Measurements from ENCODE around the gene CYP2C9.

CYP2C9 gene

DNA sequence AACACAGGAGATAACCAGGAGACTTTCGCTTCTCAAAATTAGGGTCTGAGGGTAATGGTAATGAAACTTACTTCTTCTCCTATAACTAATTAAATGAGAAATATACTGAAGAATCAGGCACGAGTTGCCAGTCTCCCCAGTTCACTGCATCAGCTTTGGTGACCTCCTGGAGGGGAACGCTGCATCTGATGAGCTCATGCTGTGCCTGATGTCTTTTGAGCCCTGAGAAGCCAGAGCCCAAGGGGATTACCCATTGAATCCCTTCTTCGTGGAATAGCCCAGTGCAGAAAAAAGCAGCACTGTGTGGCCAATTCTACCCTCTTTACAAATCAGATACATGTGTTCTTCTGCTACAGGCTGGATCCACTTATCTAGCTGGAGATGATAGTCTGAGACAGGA lies 45.1 kb downstream of the CYP2C9 start:
- Histone ChIP-seq H3K27ac (ENCODE audit: low read length) (no peak overlapping the region), H3K27me3 (ENCODE audit: insufficient read depth, low read length) (no peaks in the 10 kb centered on the region), H3K9me3 (ENCODE audit: insufficient read depth, low read depth, low read length) (peaks cover 2% of the 10 kb centered on the region; the same call in 1 of the 2 replicates)

GRCh38 chr10:94989192-94989591 lies 50.7 kb downstream of the CYP2C9 start:
- Histone ChIP-seq H3K27ac (ENCODE audit: low read length) (no peak overlapping the region), H3K9me3 (ENCODE audit: insufficient read depth, low read depth, low read length) (peaks cover 23% of the 10 kb centered on the region), H3K27me3 (ENCODE audit: insufficient read depth, low read length) (no peaks in the 10 kb centered on the region), H3K4me3 (ENCODE audit: low read length) (no peak overlapping the region), H3K9ac (ENCODE audit: low read depth, low read length) (no peak overlapping the region), H3K4me1 (ENCODE audit: insufficient read depth, low read length) (no peaks in the 10 kb centered on the region), H3K36me3 (ENCODE audit: insufficient read depth, low read depth, low read length) (no peaks in the 10 kb centered on the region)

More for the DNA sequence above, 45.1 kb downstream of the CYP2C9 start:
- Histone ChIP-seq H3K36me3 (ENCODE audit: insufficient read depth, low read depth, low read length) (no peaks in the 10 kb centered on the region), H3K9ac (ENCODE audit: low read depth, low read length) (no peak overlapping the region), H3K4me3 (ENCODE audit: low read length) (no peak overlapping the region), H3K4me1 (ENCODE audit: insufficient read depth, low read length) (peaks cover 2% of the 10 kb centered on the region; the same call in 1 of the 2 replicates)

DNA sequence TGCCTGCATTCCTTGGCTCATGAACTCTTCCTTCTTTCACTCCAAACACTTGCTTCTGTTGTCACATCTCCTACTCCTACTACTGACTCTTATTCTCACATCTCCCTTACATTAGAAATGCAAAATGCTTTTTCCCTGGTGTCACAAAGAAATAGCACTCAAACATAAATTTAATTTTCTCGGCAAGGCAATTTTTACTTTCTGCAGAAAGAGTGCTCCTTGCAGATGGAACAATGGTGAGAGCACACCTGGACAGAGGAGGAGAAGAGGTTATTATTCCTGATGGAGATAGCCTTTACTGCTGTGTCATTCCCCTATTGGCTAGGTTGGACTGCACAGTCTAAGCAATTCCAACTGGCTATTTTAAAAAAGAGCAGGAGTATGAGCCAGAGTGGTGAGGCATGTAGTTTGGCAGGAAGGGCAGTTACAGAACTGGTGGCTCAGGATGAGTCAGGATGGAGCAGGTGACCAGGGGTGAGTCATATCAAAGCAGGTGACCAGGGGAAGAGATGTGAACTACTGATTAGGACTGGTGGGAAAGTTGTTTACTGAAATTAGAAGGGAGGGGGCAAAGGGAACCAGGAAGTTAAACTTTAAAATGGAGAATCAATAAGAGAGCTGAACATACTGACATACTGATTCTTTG lies 52.9 kb downstream of the CYP2C9 start:
- Histone ChIP-seq H3K27me3 (ENCODE audit: insufficient read depth, low read length) (no peaks in the 10 kb centered on the region), H3K36me3 (ENCODE audit: insufficient read depth, low read depth, low read length) (no peaks in the 10 kb centered on the region), H3K4me1 (ENCODE audit: insufficient read depth, low read length) (no peaks in the 10 kb centered on the region), H3K9me3 (ENCODE audit: insufficient read depth, low read depth, low read length) (peaks cover 23% of the 10 kb centered on the region), H3K27ac (ENCODE audit: low read length) (no peak overlapping the region), H3K9ac (ENCODE audit: low read depth, low read length) (no peak overlapping the region), H3K4me3 (ENCODE audit: low read length) (no peak overlapping the region)

- H3K9me3 ChIP-seq (ENCODE audit: insufficient read depth, low read depth, low read length): peaks cover 23% of the 10 kb centered on the region
- H3K9ac ChIP-seq (ENCODE audit: low read depth, low read length): no peak overlapping the region
- peaks cover 9% of the 10 kb centered on the region for H3K4me1 ChIP-seq (ENCODE audit: insufficient read depth, low read length)
- H3K27me3 ChIP-seq (ENCODE audit: insufficient read depth, low read length): no peaks in the 10 kb centered on the region
- no peaks in the 10 kb centered on the region for H3K36me3 ChIP-seq (ENCODE audit: insufficient read depth, low read depth, low read length)
- no peak overlapping the region for H3K27ac ChIP-seq (ENCODE audit: low read length)
- H3K4me3 ChIP-seq (ENCODE audit: low read length): no peak overlapping the region
Measured at GRCh38 chr10:94992811-94993210, 54.4 kb downstream of the CYP2C9 start.

- H3K36me3 ChIP-seq (ENCODE audit: insufficient read depth, low read depth, low read length): no peaks in the 10 kb centered on the region
- H3K4me1 ChIP-seq (ENCODE audit: insufficient read depth, low read length): peaks cover 15% of the 10 kb centered on the region
- H3K27me3 ChIP-seq (ENCODE audit: insufficient read depth, low read length): no peaks in the 10 kb centered on the region
- no peak overlapping the region for H3K9ac ChIP-seq (ENCODE audit: low read depth, low read length)
- no peak overlapping the region for H3K27ac ChIP-seq (ENCODE audit: low read length)
- peak overlapping the region; percentile 47 for H3K4me3 ChIP-seq (ENCODE audit: low read length)
- 0 out of 2 replicates have a peak, but pooled peaks cover 8% of the 10 kb centered on the region for H3K9me3 ChIP-seq (ENCODE audit: insufficient read depth, low read depth, low read length)
Measured at GRCh38 chr10:94997741-94998174, 59.3 kb downstream of the CYP2C9 start.

- Histone ChIP-seq H3K4me1 (ENCODE audit: insufficient read depth, low read length) (no peaks in the 10 kb centered on the region), H3K9me3 (ENCODE audit: insufficient read depth, low read depth, low read length) (no peaks in the 10 kb centered on the region), H3K27ac (ENCODE audit: low read length) (no peak overlapping the region), H3K27me3 (ENCODE audit: insufficient read depth, low read length) (no peaks in the 10 kb centered on the region), H3K4me3 (ENCODE audit: low read length) (no peak overlapping the region), H3K9ac (ENCODE audit: low read depth, low read length) (no peak overlapping the region), H3K36me3 (ENCODE audit: insufficient read depth, low read depth, low read length) (no peaks in the 10 kb centered on the region)
Measured at GRCh38 chr10:95026461-95026860, 88.0 kb downstream of the CYP2C9 start.

DNA sequence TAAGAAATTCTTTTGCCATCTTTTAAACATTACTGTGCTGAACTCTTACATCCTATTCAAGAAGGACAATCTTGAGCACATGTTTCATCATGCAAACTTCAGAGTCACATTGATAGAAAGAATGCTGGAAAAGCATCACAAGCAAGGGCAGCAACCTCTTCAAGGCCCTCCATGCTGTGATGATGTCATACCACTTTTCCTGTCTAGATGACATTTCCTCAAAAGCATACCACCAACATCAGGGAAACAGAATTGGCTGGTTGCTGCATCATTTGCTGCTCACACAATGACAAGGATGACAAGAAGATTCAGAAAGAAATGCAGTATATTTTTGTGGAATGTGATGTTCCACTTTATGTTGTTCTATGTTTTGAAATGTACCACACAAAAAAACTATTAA lies 93.2 kb downstream of the CYP2C9 start:
- no peaks in the 10 kb centered on the region for H3K4me1 ChIP-seq (ENCODE audit: insufficient read depth, low read length)
- no peak overlapping the region for H3K9ac ChIP-seq (ENCODE audit: low read depth, low read length)
- no peak overlapping the region for H3K27ac ChIP-seq (ENCODE audit: low read length)
- no peaks in the 10 kb centered on the region for H3K9me3 ChIP-seq (ENCODE audit: insufficient read depth, low read depth, low read length)
- no peaks in the 10 kb centered on the region for H3K36me3 ChIP-seq (ENCODE audit: insufficient read depth, low read depth, low read length)
- H3K27me3 ChIP-seq (ENCODE audit: insufficient read depth, low read length): no peaks in the 10 kb centered on the region
- no peak overlapping the region for H3K4me3 ChIP-seq (ENCODE audit: low read length)

GRCh38 chr10:95034401-95034800 lies 95.9 kb downstream of the CYP2C9 start:
- no peak overlapping the region for H3K4me3 ChIP-seq (ENCODE audit: low read length)
- no peaks in the 10 kb centered on the region for H3K9me3 ChIP-seq (ENCODE audit: insufficient read depth, low read depth, low read length)
- no peak overlapping the region for H3K9ac ChIP-seq (ENCODE audit: low read depth, low read length)
- no peaks in the 10 kb centered on the region for H3K27me3 ChIP-seq (ENCODE audit: insufficient read depth, low read length)
- H3K4me1 ChIP-seq (ENCODE audit: insufficient read depth, low read length): no peaks in the 10 kb centered on the region
- H3K36me3 ChIP-seq (ENCODE audit: insufficient read depth, low read depth, low read length): no peaks in the 10 kb centered on the region
- H3K27ac ChIP-seq (ENCODE audit: low read length): no peak overlapping the region

GRCh38 chr10:95035332-95036295 lies 97.2 kb downstream of the CYP2C9 start:
- Histone ChIP-seq H3K27me3 (ENCODE audit: insufficient read depth, low read length) (no peaks in the 10 kb centered on the region), H3K4me3 (ENCODE audit: low read length) (no peak overlapping the region), H3K9me3 (ENCODE audit: insufficient read depth, low read depth, low read length) (no peaks in the 10 kb centered on the region), H3K36me3 (ENCODE audit: insufficient read depth, low read depth, low read length) (no peaks in the 10 kb centered on the region), H3K9ac (ENCODE audit: low read depth, low read length) (no peak overlapping the region), H3K4me1 (ENCODE audit: insufficient read depth, low read length) (peaks cover 4% of the 10 kb centered on the region; the same call in 1 of the 2 replicates), H3K27ac (ENCODE audit: low read length) (no peak overlapping the region)

DNA sequence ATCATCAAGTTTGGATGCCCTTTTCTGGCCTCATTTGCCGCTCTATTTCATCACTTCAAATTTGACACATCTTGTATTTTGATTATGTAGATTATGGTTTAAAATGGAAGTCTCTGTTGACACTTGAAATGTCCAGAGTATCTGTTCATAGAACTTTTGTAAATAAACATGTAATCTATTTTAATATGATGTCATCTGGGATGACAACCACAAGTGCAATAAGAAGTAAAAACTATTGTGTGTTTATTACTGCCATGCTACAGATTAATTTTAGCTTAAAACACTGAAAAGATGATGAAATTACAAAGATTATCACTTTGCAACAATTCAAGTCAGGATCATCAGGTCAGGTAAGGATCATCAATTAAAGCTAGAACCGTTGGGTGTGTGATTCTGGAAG lies 100.8 kb downstream of the CYP2C9 start:
- Histone ChIP-seq H3K27me3 (ENCODE audit: insufficient read depth, low read length) (no peaks in the 10 kb centered on the region), H3K9me3 (ENCODE audit: insufficient read depth, low read depth, low read length) (no peaks in the 10 kb centered on the region)

More for the DNA sequence above, 100.8 kb downstream of the CYP2C9 start:
- H3K27ac ChIP-seq (ENCODE audit: low read length): no peak overlapping the region
- H3K4me3 ChIP-seq (ENCODE audit: low read length): no peak overlapping the region
- H3K4me1 ChIP-seq (ENCODE audit: insufficient read depth, low read length): peaks cover 4% of the 10 kb centered on the region; the same call in 1 of the 2 replicates
- H3K9ac ChIP-seq (ENCODE audit: low read depth, low read length): no peak overlapping the region
- H3K36me3 ChIP-seq (ENCODE audit: insufficient read depth, low read depth, low read length): no peaks in the 10 kb centered on the region

Data from iPS-20b (cell line).